Neural cell (in vitro differentiated cells): Measurements from ENCODE around the gene AKAP6. TPM values are rescaled to one million over a fixed set of nuclear protein-coding genes. Genes with fewer than 3 reads are reported as not detected.

Experiments
- H2AFZ ChIP-seq: fragments of 200-600, 300-800 bp; sonication (generic), shearing (Covaris generic); 2 replicates; pipeline ENCODE4 v1.6.0; 2014; ENCODE audit warnings: low read depth, mild to moderate bottlenecking, antibody characterized with exemption, low read length, moderate library complexity
- H3F3A ChIP-seq: fragments of 200-600 bp; shearing (Covaris generic); 2 replicates; pipeline ENCODE4 v1.6.1; 2016; ENCODE audit warnings: mild to moderate bottlenecking, moderate library complexity, mixed read lengths, antibody characterized with exemption, low read length; ENCODE audit not compliant: insufficient read depth, poor library complexity, severe bottlenecking
- H3K27ac ChIP-seq: fragments of 200-600, 300-800 bp; sonication (generic), shearing (Covaris generic); 2 replicates; pipeline ENCODE4 v1.5.1; 2014; ENCODE audit warnings: mild to moderate bottlenecking, low read length, moderate library complexity
- H3K27me3 ChIP-seq: fragments of 300-800, 200-600 bp; sonication (generic), shearing (Covaris generic); 2 replicates; pipeline ENCODE4 v1.6.0; 2014; ENCODE audit warnings: mild to moderate bottlenecking, low read depth, low read length, moderate library complexity; ENCODE audit not compliant: insufficient read depth
- H3K36me3 ChIP-seq: fragments of 300-800, 200-600 bp; sonication (generic), shearing (Covaris generic); 2 replicates; pipeline ENCODE4 v1.5.1; 2014; ENCODE audit warnings: mild to moderate bottlenecking, antibody characterized with exemption, low read length, moderate library complexity; ENCODE audit not compliant: insufficient read depth
- H3K4me2 ChIP-seq: fragments of 300-800, 200-600 bp; sonication (generic), shearing (Covaris generic); 2 replicates; pipeline ENCODE4 v1.6.0; 2014; ENCODE audit warnings: mild to moderate bottlenecking, low read length
- H3K4me3 ChIP-seq: fragments of 300-800, 200-600 bp; sonication (generic), shearing (Covaris generic); 2 replicates; pipeline ENCODE4 v1.5.1; 2014; ENCODE audit warnings: mild to moderate bottlenecking, low read length, moderate library complexity
- H3K79me2 ChIP-seq: fragments of 200-600 bp; shearing (Covaris generic); replicated peaks from 2 replicates; pipeline ENCODE4 v1.6.0; 2014; ENCODE audit warnings: mild to moderate bottlenecking, low read length, moderate library complexity; ENCODE audit not compliant: insufficient read depth
- H3K9ac ChIP-seq: fragments of 300-800, 200-600 bp; sonication (generic), shearing (Covaris generic); 2 replicates; pipeline ENCODE4 v1.6.1; 2016; ENCODE audit warnings: mild to moderate bottlenecking, low read length, mixed read lengths
- H3K9me2 ChIP-seq: fragments of 200-600 bp; shearing (Covaris generic); 2 replicates; pipeline ENCODE4 v1.6.1; 2016; ENCODE audit warnings: mild to moderate bottlenecking, low read length, mixed read lengths; ENCODE audit not compliant: insufficient read depth
- H3K9me3 ChIP-seq: fragments of 200-600, 300-800 bp; sonication (generic), shearing (Covaris generic); 2 replicates; pipeline ENCODE4 v1.6.1; 2016; ENCODE audit warnings: mild to moderate bottlenecking, mixed run types, low read length, moderate library complexity, mixed read lengths
- H4K20me1 ChIP-seq: fragments of 200-600 bp; shearing (Covaris generic); 2 replicates; pipeline ENCODE4 v1.6.1; 2016; ENCODE audit warnings: mild to moderate bottlenecking, mixed run types; ENCODE audit not compliant: insufficient read depth
- CTCF ChIP-seq: fragments of 450-650 bp; IDR thresholded peaks from 2 replicates; pipeline ENCODE4 v1.5.1; 2014; ENCODE audit warnings: antibody characterized with exemption, mild to moderate bottlenecking, moderate library complexity; ENCODE audit not compliant: poor library complexity, severe bottlenecking
- EP300 ChIP-seq: fragments of 450-650 bp; conservative IDR thresholded peaks from 2 replicates; pipeline ENCODE4 v1.6.1; 2014; ENCODE audit warnings: antibody characterized with exemption, mild to moderate bottlenecking, moderate library complexity; ENCODE audit not compliant: poor library complexity, severe bottlenecking
- EZH2 ChIP-seq: fragments of 200-600, 300-800 bp; shearing (Covaris generic), sonication (generic); IDR thresholded peaks from 2 replicates; pipeline ENCODE4 v1.6.1; 2014; ENCODE audit warnings: antibody characterized with exemption, low read length, borderline replicate concordance, mild to moderate bottlenecking; ENCODE audit not compliant: insufficient read depth, poor library complexity, severe bottlenecking
- MXI1 ChIP-seq: fragments of 450-650 bp; conservative IDR thresholded peaks from 2 replicates; pipeline ENCODE4 v1.6.1; 2014; ENCODE audit warnings: antibody characterized with exemption, mild to moderate bottlenecking; ENCODE audit not compliant: poor library complexity, severe bottlenecking
- POLR2AphosphoS5 ChIP-seq: IDR thresholded peaks from 2 replicates; pipeline ENCODE4 v1.6.1; 2012
- RAD21 ChIP-seq: fragments of 450-650 bp; conservative IDR thresholded peaks from 2 replicates; pipeline ENCODE4 v1.6.1; 2014; ENCODE audit warnings: antibody characterized with exemption, mild to moderate bottlenecking, moderate library complexity
- REST ChIP-seq: IDR thresholded peaks from 2 replicates; pipeline ENCODE4 v1.6.1; 2012; ENCODE audit warnings: borderline replicate concordance
- SMC3 ChIP-seq: fragments of 450-650 bp; conservative IDR thresholded peaks from 2 replicates; pipeline ENCODE4 v1.6.1; 2014; ENCODE audit warnings: antibody characterized with exemption, mild to moderate bottlenecking, moderate library complexity; ENCODE audit not compliant: poor library complexity
- TAF1 ChIP-seq: IDR thresholded peaks from 2 replicates; pipeline ENCODE4 v1.6.1; 2012; ENCODE audit warnings: low read depth
- polyA plus RNA-seq: library from polyadenylated mRNA; depleted of rRNA; stranded (reverse); fragments of >200 nt; gene quantifications from 2 replicates; pipeline ENCODE4 v1.2.3, GENCODE V29; 2014

AKAP6 gene
- polyA plus RNA-seq, 1 donor from 2014 or later = 15.8 TPM

GRCh38 chr14:32361674-32362073 is 32.6 kb downstream of the AKAP6 start:
- Histone ChIP-seq H3K27me3 (no peaks in the 10 kb centered on the region), H3K79me2 (no peaks in the 10 kb centered on the region), H2AFZ (no peak overlapping the region), H3K9ac (no peak overlapping the region), H3F3A (no peaks in the 10 kb centered on the region), H3K9me2 (no peaks in the 10 kb centered on the region), H4K20me1 (peaks cover 2% of the 10 kb centered on the region), H3K9me3 (no peaks in the 10 kb centered on the region), H3K27ac (no peak overlapping the region), H3K4me2 (no peak overlapping the region), H3K36me3 (no peaks in the 10 kb centered on the region), H3K4me3 (no peak overlapping the region)
- TF ChIP-seq POLR2AphosphoS5 (no peak), SMC3 (no peak), EP300 (no peak), MXI1 (no peak), REST (no peak), TAF1 (no peak), CTCF (no peak)

- H3K27ac ChIP-seq = no peak overlapping the region
- TF ChIP-seq SMC3 = no peak
- TF ChIP-seq REST = no peak
- no peak for TF ChIP-seq TAF1
- TF ChIP-seq EP300 = no peak
- TF ChIP-seq RAD21 = no peak
- no peak for TF ChIP-seq CTCF
- no peak for TF ChIP-seq MXI1
- TF ChIP-seq EZH2 = no peak
- TF ChIP-seq POLR2AphosphoS5 = no peak
- H3K4me3 ChIP-seq = no peak overlapping the region
- H2AFZ ChIP-seq = no peak overlapping the region
- H4K20me1 ChIP-seq = peaks cover 2% of the 10 kb centered on the region
- H3K4me2 ChIP-seq = no peak overlapping the region
- H3K9me3 ChIP-seq = no peaks in the 10 kb centered on the region
- H3K9ac ChIP-seq = no peak overlapping the region
- H3K9me2 ChIP-seq = no peaks in the 10 kb centered on the region
- H3K79me2 ChIP-seq = no peaks in the 10 kb centered on the region
- H3K36me3 ChIP-seq = peaks cover 4% of the 10 kb centered on the region
- H3K27me3 ChIP-seq = no peaks in the 10 kb centered on the region
- no peaks in the 10 kb centered on the region for H3F3A ChIP-seq
Observed at GRCh38 chr14:32363761-32364160, 34.7 kb downstream of the AKAP6 start.
